SK-N-SH (cell line): Measurements from ENCODE around the gene NHP2. TPM values are rescaled to one million over a fixed set of nuclear protein-coding genes. Genes with fewer than 3 reads are reported as not detected.
A peak's percentile ranks its signal among the peaks of the same experiment; 100 is the strongest.

Source experiments
- CTCF ChIA-PET: fragments of 300-600, 350-600 bp; formaldehyde crosslinking; extraction: SDS; loops from one replicate; lab custom pipeline; 2021; lab: Yijun Ruan, JAX
- POLR2A ChIA-PET: fragments of 350-600 bp; sonication (Branson Sonifier 250); formaldehyde crosslinking; extraction: SDS; loops from one replicate; lab custom pipeline; 2020; ENCODE audit warnings: antibody characterized with exemption, inconsistent platforms; lab: Yijun Ruan, JAX
- DNase-seq: peaks from one replicate; pipeline ENCODE4 v3.0.0; 2012
- H2AFZ ChIP-seq: fragments of 200-600 bp; sonication (generic); 2 replicates; pipeline ENCODE4 v1.8.1; 2016; ENCODE audit warnings: antibody characterized with exemption, mild to moderate bottlenecking, low read depth
- H3F3A ChIP-seq: fragments of 200-600 bp; sonication (generic); replicated peaks from 2 replicates; pipeline ENCODE3; 2016; ENCODE audit warnings: antibody characterized with exemption, mild to moderate bottlenecking; ENCODE audit not compliant: insufficient read depth
- H3K27ac ChIP-seq, 2 experiments: fragments of 200-500 bp in 1 of 2; fragments of 200-600 bp in 1 of 2; sonication (Bioruptor generic) in 1 of 2; sonication (generic), shearing (Covaris generic) in 1 of 2; 2 replicates each; pipeline versions ENCODE4 v1.5.1 to v1.6.1; 2014 to 2016; ENCODE audit warnings: low read depth in 2 of 2, inconsistent platforms in 1 of 2, low read length in 1 of 2, mild to moderate bottlenecking in 1 of 2, mixed read lengths in 1 of 2
- H3K27me3 ChIP-seq: fragments of 200-600 bp; sonication (generic), shearing (Covaris generic); 2 replicates; pipeline ENCODE4 v1.6.1; 2016; ENCODE audit warnings: mixed run types; ENCODE audit not compliant: insufficient read depth
- H3K36me3 ChIP-seq, 2 experiments: fragments of 200-500 bp in 1 of 2; fragments of 200-600 bp in 1 of 2; sonication (Bioruptor generic) in 1 of 2; sonication (generic) in 1 of 2; replicated peaks in 1 of 2; 2 replicates each; pipeline versions ENCODE3 to v1.5.1; 2014 to 2016; ENCODE audit warnings: low read length in 1 of 2, mild to moderate bottlenecking in 1 of 2; ENCODE audit not compliant: insufficient read depth in 2 of 2, control insufficient read depth in 1 of 2
- H3K4me1 ChIP-seq, 2 experiments: fragments of 200-500 bp in 1 of 2; fragments of 200-600 bp in 1 of 2; sonication (Bioruptor generic) in 1 of 2; sonication (generic), shearing (Covaris generic) in 1 of 2; 2 replicates each; pipeline versions ENCODE4 v1.5.1 to v1.6.1; 2014 to 2016; ENCODE audit warnings: low read depth in 1 of 2, low read length in 1 of 2, mixed run types in 1 of 2; ENCODE audit not compliant: insufficient read depth in 2 of 2, control insufficient read depth in 1 of 2
- H3K4me2 ChIP-seq: fragments of 200-600 bp; sonication (generic), shearing (Covaris generic); 2 replicates; pipeline ENCODE4 v1.6.1; 2017; ENCODE audit warnings: mixed run types
- H3K4me3 ChIP-seq, 2 experiments: fragments of 200-500 bp in 1 of 2; fragments of 200-600 bp in 1 of 2; sonication (Bioruptor generic) in 1 of 2; sonication (generic), shearing (Covaris generic) in 1 of 2; 2 replicates each; pipeline versions ENCODE4 v1.5.1 to v1.8.1; 2014 to 2016; ENCODE audit warnings: low read depth in 2 of 2, inconsistent platforms in 1 of 2, low read length in 1 of 2, mild to moderate bottlenecking in 1 of 2, mixed read lengths in 1 of 2, moderate library complexity in 1 of 2
- H3K79me2 ChIP-seq: fragments of 200-600 bp; sonication (generic); 2 replicates; pipeline ENCODE4 v1.8.1; 2017; ENCODE audit warnings: mild to moderate bottlenecking; ENCODE audit not compliant: insufficient read depth
- H3K9ac ChIP-seq: fragments of 200-600 bp; sonication (generic); 2 replicates; pipeline ENCODE4 v1.6.1; 2017; ENCODE audit warnings: mixed run types
- H3K9me2 ChIP-seq: fragments of 200-600 bp; sonication (generic); 2 replicates; pipeline ENCODE4 v1.6.1; 2017; ENCODE audit warnings: mixed run types
- H3K9me3 ChIP-seq: fragments of 200-600 bp; sonication (generic); 2 replicates; pipeline ENCODE4 v1.6.1; 2017; ENCODE audit warnings: mixed run types, mild to moderate bottlenecking, moderate library complexity
- H4K20me1 ChIP-seq: fragments of 200-600 bp; sonication (generic); 2 replicates; pipeline ENCODE4 v1.6.1; 2017; ENCODE audit warnings: mild to moderate bottlenecking, mixed run types; ENCODE audit not compliant: insufficient read depth
- CTCF ChIP-seq: fragments of 200-600 bp; sonication (generic); IDR thresholded peaks from 2 replicates; pipeline ENCODE4 v1.6.1; 2017; ENCODE audit warnings: antibody characterized with exemption, mild to moderate bottlenecking, moderate library complexity
- ELF1 ChIP-seq: IDR thresholded peaks from 2 replicates; pipeline ENCODE4 v1.4.0; 2012
- FOXJ3 ChIP-seq: sonication (generic); formaldehyde crosslinking; IDR thresholded peaks from 2 replicates; pipeline ENCODE4 v1.5.1; 2020; ENCODE audit warnings: mild to moderate bottlenecking, missing genetic modification reagents
- GABPA ChIP-seq: IDR thresholded peaks from 2 replicates; pipeline ENCODE4 v1.4.0; 2012; ENCODE audit warnings: low read depth, mild to moderate bottlenecking
- JUND ChIP-seq: IDR thresholded peaks from 2 replicates; pipeline ENCODE4 v1.4.0; 2012
- MEF2A ChIP-seq: IDR thresholded peaks from 2 replicates; pipeline ENCODE4 v1.4.0; 2012; ENCODE audit warnings: low read depth, borderline replicate concordance
- MXI1 ChIP-seq: IDR thresholded peaks from 2 replicates; pipeline ENCODE4 v1.6.1; 2012; ENCODE audit warnings: mild to moderate bottlenecking, low read depth, low read length, improper control_type of control experiment
- POLR2AphosphoS5 ChIP-seq: IDR thresholded peaks from 2 replicates; pipeline ENCODE4 v1.6.1; 2012; ENCODE audit warnings: low read depth, low read length
- REST ChIP-seq: IDR thresholded peaks from 2 replicates; pipeline ENCODE4 v1.6.1; 2012; ENCODE audit warnings: mild to moderate bottlenecking, low read depth, low read length, moderate library complexity
- RFX5 ChIP-seq: IDR thresholded peaks from 2 replicates; pipeline ENCODE4 v1.6.1; 2012; ENCODE audit warnings: mild to moderate bottlenecking, improper control_type of control experiment, low read length
- SIN3A ChIP-seq: IDR thresholded peaks from 2 replicates; pipeline ENCODE4 v1.6.1; 2012; ENCODE audit warnings: low read depth, mild to moderate bottlenecking, low read length, moderate library complexity, borderline replicate concordance
- SMC3 ChIP-seq: IDR thresholded peaks from 2 replicates; pipeline ENCODE4 v1.6.1; 2012; ENCODE audit warnings: low read depth, low read length, improper control_type of control experiment
- TAF1 ChIP-seq: IDR thresholded peaks from 2 replicates; pipeline ENCODE4 v1.6.1; 2012; ENCODE audit warnings: low read depth, mild to moderate bottlenecking, low read length, moderate library complexity, borderline replicate concordance
- USF1 ChIP-seq: IDR thresholded peaks from 2 replicates; pipeline ENCODE4 v1.4.0; 2012; ENCODE audit warnings: low read depth, borderline replicate concordance
- ZBTB33 ChIP-seq: IDR thresholded peaks from 2 replicates; pipeline ENCODE4 v1.4.0; 2012; ENCODE audit warnings: low read depth, borderline replicate concordance
- WGBS: methylation state at CpG from one replicate; pipeline ENCODE4 v1.1.6; 2017; ENCODE audit warnings: low lambda C conversion rate; 5-methylcytosine and 5-hydroxymethylcytosine counted together
- polyA plus RNA-seq, 3 experiments: library from polyadenylated mRNA; depleted of rRNA; stranded (reverse); fragments of >200 nt; gene quantifications; 2 replicates each; pipeline ENCODE4 v1.2.3, GENCODE V29; 2012

Gene NHP2
- polyA plus RNA-seq, 1 of the 3 experiments (the other 2 are of a cell fraction): 455 TPM

GRCh38 chr5:178187014-178187413, 33.3 kb upstream of the NHP2 start, which contains the start of gene GMCL2:
TSS of gene GMCL2 (minus strand) at chr5:178187371. CDS start at chr5:178187299, 72 bp downstream.
- no peaks in the 10 kb centered on the region; a peak in 1 of 4 replicates for H3K4me1 ChIP-seq
- TF ChIP-seq SIN3A (no peak), FOXJ3 (CRISPR knock-in tag) (no peak), SMC3 (no peak), JUND (no peak), POLR2AphosphoS5 (no peak), CTCF (no peak), MXI1 (no peak), REST (no peak), MEF2A (no peak), RFX5 (no peak), GABPA (no peak), ZBTB33 (no peak), TAF1 (no peak), ELF1 (no peak), USF1 (no peak)
- TF ChIP-seq, all 33 proteins: peak for 0
- peak within 1 kb of the TSS; percentile 76; the same call in 1 of the 2 replicates for H2AFZ ChIP-seq
- no peak within 1 kb of the TSS for H3K9ac ChIP-seq
- no peaks in the 10 kb centered on the region for H3K79me2 ChIP-seq
- no peaks in the 10 kb centered on the region for H3K27me3 ChIP-seq
- H3K9me3 ChIP-seq: no peaks in the 10 kb centered on the region
- H3K4me3 ChIP-seq: peak within 1 kb of the TSS in 1 of 2 experiments; percentile 21; a peak in 2 of 4 replicates
- CTCF ChIA-PET: interaction anchor here (0.6 to 3.9 kb wide), 3 partner anchors 9 to 481 kb away, joined by 3 to 18 read pairs (median 9); no protein-coding TSS in a partner anchor
- H3F3A ChIP-seq: no peaks in the 10 kb centered on the region
- no peaks in the 10 kb centered on the region for H3K36me3 ChIP-seq
- 69% methylated on average over 12 of the region's 27 CpGs for WGBS
- no peak within 1 kb of the TSS for H3K27ac ChIP-seq
- no peaks in the 10 kb centered on the region for H3K9me2 ChIP-seq
- H3K4me2 ChIP-seq: no peak within 1 kb of the TSS; the same call in 1 of the 2 replicates
- POLR2A ChIA-PET: interaction anchor here (1.5 kb wide), 1 partner anchor 17 kb away, joined by 11 read pairs; the partner anchor contains the start of gene HNRNPAB
- no peaks in the 10 kb centered on the region for H4K20me1 ChIP-seq
- peak; percentile 75 for DNase-seq
